ENCODE data around the gene TBX4.

GRCh38 chr17:61442878-61443474 lies 9.2 kb upstream of the TBX4 start:
- TF ChIP-seq POLR2A (IDR thresholded peaks at IDR 0.05; ENCODE audit: low read depth) (no peak), CTCF (IDR thresholded peaks at IDR 0.05) (no peak)
